ENCODE measurements around the gene KIR3DL2.
"Not testable (repeated sequence)": the region's sequence is repeated elsewhere in the genome, so short reads cannot be mapped to it uniquely, and the experiment has no call there.

- not testable (repeated sequence) for TF ChIP-seq POLR2A (IDR thresholded peaks at IDR 0.05); CTCF (IDR thresholded peaks at IDR 0.05 in 4 of 5, conservative IDR thresholded peaks at IDR 0.05 in 1 of 5)
These were observed 7.1 kb upstream of the KIR3DL2 start for GRCh38 chr19:54843171-54843570.
